ENCODE data around the gene GRK6.
"Not testable (repeated sequence)": the region's sequence is repeated elsewhere in the genome, so short reads cannot be mapped to it uniquely, and the experiment has no call there.

DNA sequence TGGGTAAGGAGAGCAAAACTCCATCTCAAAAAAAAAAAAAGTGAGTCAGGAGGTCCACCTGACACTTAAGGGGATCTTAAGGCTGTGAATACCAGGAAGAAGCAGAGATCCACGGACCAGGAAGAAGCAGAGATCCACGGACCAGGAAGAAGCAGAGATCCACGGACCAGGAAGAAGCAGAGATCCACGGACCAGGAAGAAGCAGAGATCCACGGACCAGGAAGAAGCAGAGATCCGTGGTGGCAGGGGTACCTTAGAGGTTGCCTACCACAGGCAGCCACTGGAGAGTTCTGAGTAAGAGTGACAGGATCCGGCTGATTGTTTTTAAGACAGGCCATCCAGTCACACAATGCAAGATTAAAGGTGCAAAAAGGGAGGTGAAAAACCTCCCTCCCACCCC, 6.0 kb upstream of the GRK6 start:
- TF ChIP-seq CTCF, POLR2AphosphoS5 (IDR thresholded peaks at IDR 0.05): not testable (repeated sequence)

Measured in breast epithelium (tissue), 3 donors.